Hematopoietic multipotent progenitor cell treated with erythropoietin and hydrocortisone succinate and interleukin-3 and kit ligand, for 6 days (in vitro differentiated cells): ENCODE measurements around the gene VGLL4.
A peak's percentile ranks its signal among the peaks of the same experiment; 100 is the strongest.
"Not testable (repeated sequence)": the region's sequence is repeated elsewhere in the genome, so short reads cannot be mapped to it uniquely, and the experiment has no call there.

Experiments used
- DNase-seq: peaks from one replicate; pipeline ENCODE4 v3.0.0-alpha.2; 2015

The VGLL4 gene

GRCh38 chr3:11523572-11524101 lies 120.1 kb downstream of the VGLL4 start:
- no peak for DNase-seq

GRCh38 chr3:11522953-11523571 lies 120.7 kb downstream of the VGLL4 start:
- DNase-seq: no peak

GRCh38 chr3:11522398-11522715 lies 121.4 kb downstream of the VGLL4 start:
- no peak for DNase-seq

- DNase-seq: no peak
Observed at GRCh38 chr3:11521167-11521566, 122.5 kb downstream of the VGLL4 start.

GRCh38 chr3:11517601-11518000 lies 126.1 kb downstream of the VGLL4 start:
- no peak for DNase-seq

- DNase-seq: peak; percentile 28
Observed at GRCh38 chr3:11514191-11514821, 129.4 kb downstream of the VGLL4 start.

- DNase-seq: peak; percentile 5
Observed at GRCh38 chr3:11513817-11514135, 129.9 kb downstream of the VGLL4 start.

GRCh38 chr3:11513125-11513816 lies 130.4 kb downstream of the VGLL4 start:
- not testable (repeated sequence) for DNase-seq

GRCh38 chr3:11511606-11512005 lies 132.1 kb downstream of the VGLL4 start:
- not testable (repeated sequence) for DNase-seq

GRCh38 chr3:11510356-11510755 lies 133.4 kb downstream of the VGLL4 start:
- DNase-seq: no peak

GRCh38 chr3:11510001-11510340 lies 133.7 kb downstream of the VGLL4 start:
- no peak for DNase-seq

GRCh38 chr3:11509173-11510000 lies 134.3 kb downstream of the VGLL4 start:
- DNase-seq: peak; percentile 55

- no peak for DNase-seq
Observed at GRCh38 chr3:11508346-11509172, 135.2 kb downstream of the VGLL4 start.

GRCh38 chr3:11507719-11508118 lies 136.0 kb downstream of the VGLL4 start:
- no peak for DNase-seq
